Caco-2 (cell line): ENCODE data around the gene SLC1A2. TPM values are rescaled to one million over a fixed set of nuclear protein-coding genes. Genes with fewer than 3 reads are reported as not detected.

Experiments used
- BruUV-seq: library from RNA; stranded (reverse); fragments of 400-500 nt; replicated peaks from 2 replicates; lab custom pipeline; 2021; lab: Mats Ljungman, UMichigan
- CTCF ChIA-PET: fragments of 300-600 bp; sonication (Branson Sonifier 250); formaldehyde crosslinking; loops from one replicate; lab custom pipeline; 2022; ENCODE audit warnings: antibody characterized with exemption; lab: Charles Lee
- POLR2A ChIA-PET: fragments of 300-600 bp; sonication (Branson Sonifier 250); formaldehyde crosslinking; loops from one replicate; lab custom pipeline; 2022; ENCODE audit warnings: antibody characterized with exemption; lab: Charles Lee
- DNase-seq, 2 experiments: peaks; one replicate each; pipeline versions ENCODE4 v3.0.0 to v3.0.0-alpha.2; 2020 to 2022
- H3K27me3 ChIP-seq: replicated peaks from 2 replicates; pipeline ENCODE4 v1.6.0; 2011; ENCODE audit warnings: low read length; ENCODE audit not compliant: control insufficient read depth, insufficient read depth
- H3K36me3 ChIP-seq: 2 replicates; pipeline ENCODE4 v1.5.1; 2011; ENCODE audit warnings: low read length; ENCODE audit not compliant: control insufficient read depth, insufficient read depth
- H3K4me1 ChIP-seq: fragments of 250-450 bp; sonication (Bioruptor Pico); 2 replicates; pipeline ENCODE4 v1.5.1; 2020; ENCODE audit warnings: mild to moderate bottlenecking
- H3K4me3 ChIP-seq: 2 replicates; pipeline ENCODE4 v1.5.1; 2011; ENCODE audit warnings: low read depth, mild to moderate bottlenecking, control low read depth, low read length
- H3K9me3 ChIP-seq: fragments of 250-450 bp; sonication (Bioruptor Pico); 2 replicates; pipeline ENCODE4 v1.5.1; 2020; ENCODE audit warnings: mild to moderate bottlenecking, moderate library complexity
- H3K27ac Mint-ChIP-seq: one replicate; pipeline ENCODE4 v1.8.0; 2022; ENCODE audit warnings: mixed read lengths; ENCODE audit not compliant: unreplicated experiment
- H3K27me3 Mint-ChIP-seq: one replicate; pipeline ENCODE4 v1.8.0; 2022; ENCODE audit warnings: mixed read lengths; ENCODE audit not compliant: insufficient read depth, unreplicated experiment
- H3K36me3 Mint-ChIP-seq: one replicate; pipeline ENCODE4 v1.8.0; 2022; ENCODE audit warnings: mild to moderate bottlenecking, mixed read lengths; ENCODE audit not compliant: insufficient read depth, unreplicated experiment
- H3K4me1 Mint-ChIP-seq: one replicate; pipeline ENCODE4 v1.8.0; 2022; ENCODE audit warnings: low read depth, mixed read lengths; ENCODE audit not compliant: unreplicated experiment
- H3K4me3 Mint-ChIP-seq: one replicate; pipeline ENCODE4 v1.8.0; 2022; ENCODE audit warnings: mild to moderate bottlenecking, moderate library complexity, mixed read lengths; ENCODE audit not compliant: unreplicated experiment
- H3K9me3 Mint-ChIP-seq: one replicate; pipeline ENCODE4 v1.8.0; 2022; ENCODE audit warnings: mixed read lengths; ENCODE audit not compliant: unreplicated experiment
- intact Hi-C: fragments of 100-400 bp; cut with micrococcal nuclease; formaldehyde crosslinking; loops from one replicate; pipeline ENCODE4 v1.10.0; 2022; ENCODE audit not compliant: unreplicated experiment
- total RNA-seq: library from RNA; stranded (reverse); gene quantifications from 2 replicates; pipeline ENCODE4 v1.2.3, GENCODE V29; 2022
- TF ChIP-seq, protein P1 (sequence below), 2 experiments: fragments of 200-600 bp in 1 of 2; IDR thresholded peaks; 1 replicate in 1 of 2; 2 replicates in 1 of 2; pipeline versions ENCODE4 v1.5.1 to v1.8.0; 2011 to 2022; ENCODE audit warnings: antibody characterized with exemption in 1 of 2, control low read depth in 1 of 2, inconsistent platforms in 1 of 2, low read depth in 1 of 2, low read length in 1 of 2, mild to moderate bottlenecking in 1 of 2, moderate library complexity in 1 of 2; ENCODE audit not compliant: insufficient read depth in 1 of 2, severe bottlenecking in 1 of 2, unreplicated experiment in 1 of 2

The SLC1A2 gene
- total RNA-seq, 1 experiment from 2014 or later, result 2.0 TPM

GRCh38 chr11:35380603-35381002 lies 38.8 kb downstream of the SLC1A2 start:
- no peaks in the 10 kb centered on the region for H3K36me3 Mint-ChIP-seq
- BruUV-seq, result no TSS peak
- no peak overlapping the region for H3K4me3 ChIP-seq
- no peaks in the 10 kb centered on the region for H3K4me1 ChIP-seq
- POLR2A ChIA-PET, result no interaction called here
- CTCF ChIA-PET, result no interaction called here
- H3K4me3 Mint-ChIP-seq, result no peak overlapping the region
- intact Hi-C loops, result no loop called here
- no peaks in the 10 kb centered on the region for H3K9me3 Mint-ChIP-seq
- TF ChIP-seq, protein P1, sequence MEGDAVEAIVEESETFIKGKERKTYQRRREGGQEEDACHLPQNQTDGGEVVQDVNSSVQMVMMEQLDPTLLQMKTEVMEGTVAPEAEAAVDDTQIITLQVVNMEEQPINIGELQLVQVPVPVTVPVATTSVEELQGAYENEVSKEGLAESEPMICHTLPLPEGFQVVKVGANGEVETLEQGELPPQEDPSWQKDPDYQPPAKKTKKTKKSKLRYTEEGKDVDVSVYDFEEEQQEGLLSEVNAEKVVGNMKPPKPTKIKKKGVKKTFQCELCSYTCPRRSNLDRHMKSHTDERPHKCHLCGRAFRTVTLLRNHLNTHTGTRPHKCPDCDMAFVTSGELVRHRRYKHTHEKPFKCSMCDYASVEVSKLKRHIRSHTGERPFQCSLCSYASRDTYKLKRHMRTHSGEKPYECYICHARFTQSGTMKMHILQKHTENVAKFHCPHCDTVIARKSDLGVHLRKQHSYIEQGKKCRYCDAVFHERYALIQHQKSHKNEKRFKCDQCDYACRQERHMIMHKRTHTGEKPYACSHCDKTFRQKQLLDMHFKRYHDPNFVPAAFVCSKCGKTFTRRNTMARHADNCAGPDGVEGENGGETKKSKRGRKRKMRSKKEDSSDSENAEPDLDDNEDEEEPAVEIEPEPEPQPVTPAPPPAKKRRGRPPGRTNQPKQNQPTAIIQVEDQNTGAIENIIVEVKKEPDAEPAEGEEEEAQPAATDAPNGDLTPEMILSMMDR (IDR thresholded peaks at IDR 0.05; ENCODE audit: insufficient read depth in 1 of 2, low read depth in 1 of 2, low read length in 1 of 2, severe bottlenecking in 1 of 2, unreplicated experiment in 1 of 2), result no peak
- H3K36me3 ChIP-seq, result no peaks in the 10 kb centered on the region
- no peaks in the 10 kb centered on the region; the same call in 1 of the 2 replicates for H3K27me3 ChIP-seq
- H3K4me1 Mint-ChIP-seq, result no peaks in the 10 kb centered on the region
- no peak for DNase-seq
- no peak overlapping the region for H3K27ac Mint-ChIP-seq
- H3K9me3 ChIP-seq, result no peaks in the 10 kb centered on the region
- no peaks in the 10 kb centered on the region for H3K27me3 Mint-ChIP-seq

GRCh38 chr11:35377262-35377661 lies 42.1 kb downstream of the SLC1A2 start:
- H3K27me3 ChIP-seq, result no peaks in the 10 kb centered on the region
- intact Hi-C loops, result no loop called here
- TF ChIP-seq, protein P1 (IDR thresholded peaks at IDR 0.05; ENCODE audit: insufficient read depth in 1 of 2, low read depth in 1 of 2, low read length in 1 of 2, severe bottlenecking in 1 of 2, unreplicated experiment in 1 of 2), result no peak
- CTCF ChIA-PET, result no interaction called here
- H3K36me3 Mint-ChIP-seq, result no peaks in the 10 kb centered on the region
- no peak overlapping the region for H3K4me3 Mint-ChIP-seq
- H3K4me3 ChIP-seq, result no peak overlapping the region
- no peaks in the 10 kb centered on the region for H3K27me3 Mint-ChIP-seq
- H3K36me3 ChIP-seq, result no peaks in the 10 kb centered on the region
- peaks cover 6% of the 10 kb centered on the region for H3K4me1 Mint-ChIP-seq
- H3K27ac Mint-ChIP-seq, result no peak overlapping the region
- no peaks in the 10 kb centered on the region for H3K9me3 Mint-ChIP-seq
- DNase-seq, result no peak
- POLR2A ChIA-PET, result no interaction called here
- no peaks in the 10 kb centered on the region for H3K4me1 ChIP-seq
- no peaks in the 10 kb centered on the region for H3K9me3 ChIP-seq
- BruUV-seq, result no TSS peak

GRCh38 chr11:35376613-35377012 lies 42.7 kb downstream of the SLC1A2 start:
- CTCF ChIA-PET, result no interaction called here
- no peaks in the 10 kb centered on the region for H3K9me3 ChIP-seq
- H3K27me3 Mint-ChIP-seq, result no peaks in the 10 kb centered on the region

More at GRCh38 chr11:35376613-35377012, 42.7 kb downstream of the SLC1A2 start:
- no peak for DNase-seq
- intact Hi-C loops, result no loop called here
- TF ChIP-seq, protein P1 (IDR thresholded peaks at IDR 0.05; ENCODE audit: insufficient read depth in 1 of 2, low read depth in 1 of 2, low read length in 1 of 2, severe bottlenecking in 1 of 2, unreplicated experiment in 1 of 2), result no peak
- H3K4me1 Mint-ChIP-seq, result peaks cover 6% of the 10 kb centered on the region
- H3K9me3 Mint-ChIP-seq, result no peaks in the 10 kb centered on the region
- no peaks in the 10 kb centered on the region for H3K27me3 ChIP-seq
- no peaks in the 10 kb centered on the region for H3K4me1 ChIP-seq
- H3K4me3 ChIP-seq, result no peak overlapping the region
- no peaks in the 10 kb centered on the region for H3K36me3 ChIP-seq
- POLR2A ChIA-PET, result no interaction called here
- BruUV-seq, result no TSS peak
- no peak overlapping the region for H3K4me3 Mint-ChIP-seq
- no peak overlapping the region for H3K27ac Mint-ChIP-seq
- no peaks in the 10 kb centered on the region for H3K36me3 Mint-ChIP-seq
